Measurements from ENCODE around the gene AMT.

The AMT gene

DNA sequence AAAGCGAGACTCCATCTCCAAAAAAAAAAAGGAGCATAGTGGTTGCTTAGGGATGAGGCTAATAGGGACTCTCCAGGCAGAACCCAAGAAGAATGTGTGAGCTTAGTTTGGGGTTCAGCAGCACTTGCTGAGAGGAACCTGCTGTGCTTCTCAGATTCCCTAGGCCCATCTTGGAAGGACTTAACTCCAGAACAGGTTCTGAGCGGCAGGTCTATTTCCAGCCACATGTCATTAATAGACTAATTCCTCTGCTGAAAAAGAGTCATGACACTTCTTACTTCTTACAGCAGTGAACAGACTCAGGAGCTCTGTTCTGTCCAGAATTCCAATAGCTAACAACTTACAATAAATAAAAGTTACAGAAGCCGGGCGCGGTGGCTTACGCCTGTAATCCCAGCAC lies 33.0 kb downstream of the AMT start:
- DNase-seq (ENCODE audit: low spot score), result no peak
- in situ Hi-C loops (cut with MboI; ENCODE audit: low pct_unique_long_range_greater_than_20kb, low sequenced_read_pairs, unreplicated experiment), result no loop called here
- TF ChIP-seq, protein P1, sequence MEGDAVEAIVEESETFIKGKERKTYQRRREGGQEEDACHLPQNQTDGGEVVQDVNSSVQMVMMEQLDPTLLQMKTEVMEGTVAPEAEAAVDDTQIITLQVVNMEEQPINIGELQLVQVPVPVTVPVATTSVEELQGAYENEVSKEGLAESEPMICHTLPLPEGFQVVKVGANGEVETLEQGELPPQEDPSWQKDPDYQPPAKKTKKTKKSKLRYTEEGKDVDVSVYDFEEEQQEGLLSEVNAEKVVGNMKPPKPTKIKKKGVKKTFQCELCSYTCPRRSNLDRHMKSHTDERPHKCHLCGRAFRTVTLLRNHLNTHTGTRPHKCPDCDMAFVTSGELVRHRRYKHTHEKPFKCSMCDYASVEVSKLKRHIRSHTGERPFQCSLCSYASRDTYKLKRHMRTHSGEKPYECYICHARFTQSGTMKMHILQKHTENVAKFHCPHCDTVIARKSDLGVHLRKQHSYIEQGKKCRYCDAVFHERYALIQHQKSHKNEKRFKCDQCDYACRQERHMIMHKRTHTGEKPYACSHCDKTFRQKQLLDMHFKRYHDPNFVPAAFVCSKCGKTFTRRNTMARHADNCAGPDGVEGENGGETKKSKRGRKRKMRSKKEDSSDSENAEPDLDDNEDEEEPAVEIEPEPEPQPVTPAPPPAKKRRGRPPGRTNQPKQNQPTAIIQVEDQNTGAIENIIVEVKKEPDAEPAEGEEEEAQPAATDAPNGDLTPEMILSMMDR (IDR thresholded peaks at IDR 0.05; ENCODE audit: extremely low read depth, insufficient read depth, missing control alignments), result no peak

DNA sequence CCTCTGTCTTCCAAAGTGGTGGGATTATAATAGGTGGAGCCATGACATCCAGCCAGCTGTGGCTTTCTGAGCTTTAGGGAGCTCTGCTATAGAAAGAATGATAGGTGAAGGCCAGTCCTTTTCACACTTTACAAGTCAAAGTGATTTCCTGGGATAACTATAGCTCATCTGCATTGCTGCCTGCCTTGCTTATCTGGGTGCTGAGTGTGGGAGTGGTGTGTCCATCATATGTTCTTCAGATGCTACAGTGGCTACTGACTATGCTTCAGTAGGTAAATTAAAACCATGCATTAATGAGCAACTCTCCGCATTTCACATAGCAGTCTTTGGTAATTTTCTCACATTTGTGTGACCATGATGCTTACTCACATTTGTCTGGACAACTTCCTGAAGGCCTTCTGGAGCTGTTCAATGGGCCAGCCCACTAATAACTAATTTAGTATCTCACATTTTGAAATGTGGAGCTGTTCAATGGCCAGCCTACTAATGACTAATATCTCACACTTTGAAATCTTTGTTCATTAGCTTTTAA lies 33.9 kb downstream of the AMT start:
- TF ChIP-seq, protein P1 (IDR thresholded peaks at IDR 0.05; ENCODE audit: extremely low read depth, insufficient read depth, missing control alignments), result no peak
- DNase-seq (ENCODE audit: low spot score), result no peak
- in situ Hi-C loops (cut with MboI; ENCODE audit: low pct_unique_long_range_greater_than_20kb, low sequenced_read_pairs, unreplicated experiment), result no loop called here

DNA sequence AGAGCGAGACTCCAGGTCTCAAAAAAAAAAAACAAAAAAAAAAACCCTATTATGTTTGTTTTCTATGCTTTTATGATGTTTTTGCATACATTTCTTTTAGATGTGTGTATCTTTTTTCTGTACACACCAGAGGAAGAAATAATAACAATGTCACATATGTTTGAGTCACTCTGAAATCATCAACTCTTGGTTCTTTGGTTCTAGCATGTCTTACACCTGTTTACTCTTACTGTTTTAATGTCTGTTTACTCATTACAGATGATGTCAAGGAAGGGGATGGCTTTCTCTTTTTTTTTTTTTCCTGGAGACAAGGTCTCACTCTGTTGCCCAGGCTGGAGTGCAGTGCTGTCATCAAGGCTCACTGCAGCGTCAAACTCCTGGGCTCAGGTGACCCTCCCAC lies 34.6 kb downstream of the AMT start:
- TF ChIP-seq, protein P1 (IDR thresholded peaks at IDR 0.05; ENCODE audit: extremely low read depth, insufficient read depth, missing control alignments), result no peak
- in situ Hi-C loops (cut with MboI; ENCODE audit: low pct_unique_long_range_greater_than_20kb, low sequenced_read_pairs, unreplicated experiment), result no loop called here
- DNase-seq (ENCODE audit: low spot score), result no peak

DNA sequence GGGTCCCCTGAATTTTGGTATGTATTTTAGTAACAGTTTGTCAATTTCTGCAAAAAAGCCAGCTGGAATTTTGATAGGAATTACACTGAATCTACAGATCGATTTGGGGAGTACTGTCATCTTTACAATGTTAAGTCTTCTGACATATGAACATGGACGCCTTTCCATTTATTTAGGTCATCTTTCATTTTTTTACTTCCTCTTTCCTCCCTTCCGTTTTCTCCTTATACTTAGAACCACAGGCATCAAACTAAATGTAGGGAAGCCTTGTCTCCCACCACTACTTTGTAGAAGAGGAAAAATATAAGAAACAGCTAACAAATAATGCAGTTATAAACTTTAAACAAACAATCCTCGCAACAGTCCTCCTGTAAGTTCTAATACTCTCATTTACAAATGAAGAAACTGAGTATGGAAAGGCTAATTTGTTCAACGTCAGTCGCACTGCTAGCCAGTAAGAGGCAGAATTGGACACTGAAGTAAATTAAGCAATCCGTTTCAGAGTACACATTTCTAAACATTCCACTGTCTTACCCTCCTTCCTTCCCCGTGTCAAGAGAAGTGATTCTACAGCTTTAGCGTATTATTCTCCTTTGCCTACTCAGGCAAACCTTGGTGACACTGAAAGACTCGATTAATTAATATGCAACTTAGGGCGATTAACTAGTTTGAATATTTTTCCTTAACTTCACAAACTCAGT lies 36.1 kb downstream of the AMT start:
- TF ChIP-seq, protein P1 (IDR thresholded peaks at IDR 0.05; ENCODE audit: extremely low read depth, insufficient read depth, missing control alignments), result no peak
- no peak for DNase-seq (ENCODE audit: low spot score)
- in situ Hi-C loops (cut with MboI; ENCODE audit: low pct_unique_long_range_greater_than_20kb, low sequenced_read_pairs, unreplicated experiment), result no loop called here

DNA sequence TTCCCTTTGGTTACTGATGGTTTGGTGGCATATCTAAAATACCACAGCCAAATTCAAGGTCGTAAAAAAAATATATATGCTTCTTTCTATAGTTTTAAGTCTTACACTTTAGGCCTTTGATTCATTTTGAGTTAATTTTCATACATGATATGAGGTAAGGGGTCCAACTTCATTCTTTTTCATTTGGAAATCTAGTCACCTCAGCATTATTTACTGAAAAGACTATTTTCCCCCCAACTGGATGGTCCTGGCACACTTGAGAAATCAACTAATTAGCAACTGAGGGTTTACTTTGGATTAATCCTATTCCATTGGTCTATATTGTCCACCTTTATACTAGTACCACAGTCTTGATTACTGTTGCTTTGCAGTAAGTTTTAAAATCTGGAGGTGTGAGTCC lies 36.7 kb downstream of the AMT start:
- no peak for DNase-seq (ENCODE audit: low spot score)
- in situ Hi-C loops (cut with MboI; ENCODE audit: low pct_unique_long_range_greater_than_20kb, low sequenced_read_pairs, unreplicated experiment), result no loop called here
- TF ChIP-seq, protein P1 (IDR thresholded peaks at IDR 0.05; ENCODE audit: extremely low read depth, insufficient read depth, missing control alignments), result no peak

DNA sequence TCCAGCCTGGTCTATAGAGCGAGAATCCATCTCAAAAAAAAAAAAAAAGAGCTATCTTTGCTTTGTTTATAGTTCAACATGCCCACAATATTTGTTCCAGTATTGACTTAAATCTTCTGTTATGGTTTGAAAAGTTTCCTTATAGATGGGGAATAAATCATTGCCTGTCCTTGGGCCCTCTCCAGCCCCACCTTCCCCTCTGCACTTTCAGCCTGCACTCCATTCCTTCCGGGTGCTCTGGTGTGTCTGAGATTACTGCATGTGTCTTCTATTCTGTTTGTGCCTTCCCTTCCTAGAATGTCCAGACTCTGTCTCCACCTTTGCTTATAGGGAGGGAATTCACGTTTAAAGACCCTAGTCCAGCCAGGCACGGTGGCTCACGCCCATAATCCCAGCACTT lies 38.9 kb downstream of the AMT start:
- in situ Hi-C loops (cut with MboI; ENCODE audit: low pct_unique_long_range_greater_than_20kb, low sequenced_read_pairs, unreplicated experiment), result no loop called here
- no peak for DNase-seq (ENCODE audit: low spot score)
- TF ChIP-seq, protein P1 (IDR thresholded peaks at IDR 0.05; ENCODE audit: extremely low read depth, insufficient read depth, missing control alignments), result no peak

Measured in GM13977 (cell line).